Cardiac fibroblast (primary cell): Measurements from ENCODE around the gene IFITM10.

Experiments used
- DNase-seq, 2 donors: peaks; one replicate each; pipeline versions ENCODE4 v3.0.0 to v3.0.0-alpha.2; 2010; ENCODE audit warnings: low read depth in 2 of 2
- H3K4me3 ChIP-seq, 2 donors: replicated peaks in 1 of 2; 1 replicate in 1 of 2; 2 replicates in 1 of 2; pipeline ENCODE4 v1.5.1; 2011; ENCODE audit warnings: low read depth in 2 of 2, low read length in 2 of 2, mild to moderate bottlenecking in 2 of 2, moderate library complexity in 1 of 2
- CTCF ChIP-seq: IDR thresholded peaks from one replicate; pipeline ENCODE4 v1.5.1; 2011; ENCODE audit warnings: low read depth, mild to moderate bottlenecking, low read length, inconsistent platforms

IFITM10 gene

DNA sequence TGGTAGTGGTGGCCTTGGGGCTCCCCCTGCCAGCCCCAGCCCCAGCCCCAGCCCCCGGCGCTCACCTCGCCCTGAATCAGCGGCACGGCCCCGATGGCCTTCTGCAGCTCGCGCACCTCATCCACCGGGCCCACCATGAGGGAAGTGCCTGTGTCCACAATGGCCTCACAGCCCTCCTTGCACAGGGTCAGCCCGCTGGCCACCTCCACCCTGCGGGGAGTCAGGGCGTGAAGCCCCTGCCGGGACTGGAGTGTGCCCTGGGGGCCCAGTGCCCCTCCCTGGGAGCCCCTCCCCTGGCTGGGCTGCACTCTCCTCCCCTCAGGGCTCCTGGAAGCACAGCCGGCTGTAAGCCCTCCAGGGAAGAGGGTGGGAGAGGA, 3.5 kb upstream of the IFITM10 start:
- no peak overlapping the region for H3K4me3 ChIP-seq
- TF ChIP-seq CTCF = no peak
- no peak for DNase-seq

GRCh38 chr11:1753229-1753928, 3.0 kb upstream of the IFITM10 start:
- no peak for DNase-seq
- no peak overlapping the region for H3K4me3 ChIP-seq
- no peak for TF ChIP-seq CTCF

DNA sequence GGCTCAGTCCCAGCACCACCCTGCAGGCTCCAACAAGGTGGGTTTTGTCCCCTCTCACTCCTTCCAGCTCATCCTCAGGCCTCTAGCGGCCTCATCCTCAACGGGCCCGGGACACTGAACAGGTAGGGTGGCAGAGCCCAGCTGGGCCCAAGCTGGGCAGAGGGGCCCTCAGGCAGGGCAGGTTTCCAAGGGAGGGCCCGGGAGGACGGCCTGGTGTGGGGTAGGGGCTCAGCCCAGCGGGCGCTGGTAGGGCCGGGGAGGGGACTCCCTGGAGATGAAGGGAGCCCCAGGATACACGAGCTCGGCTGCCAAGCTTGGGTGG, 2.5 kb upstream of the IFITM10 start:
- no peak overlapping the region for H3K4me3 ChIP-seq
- no peak for DNase-seq
- TF ChIP-seq CTCF = no peak

DNA sequence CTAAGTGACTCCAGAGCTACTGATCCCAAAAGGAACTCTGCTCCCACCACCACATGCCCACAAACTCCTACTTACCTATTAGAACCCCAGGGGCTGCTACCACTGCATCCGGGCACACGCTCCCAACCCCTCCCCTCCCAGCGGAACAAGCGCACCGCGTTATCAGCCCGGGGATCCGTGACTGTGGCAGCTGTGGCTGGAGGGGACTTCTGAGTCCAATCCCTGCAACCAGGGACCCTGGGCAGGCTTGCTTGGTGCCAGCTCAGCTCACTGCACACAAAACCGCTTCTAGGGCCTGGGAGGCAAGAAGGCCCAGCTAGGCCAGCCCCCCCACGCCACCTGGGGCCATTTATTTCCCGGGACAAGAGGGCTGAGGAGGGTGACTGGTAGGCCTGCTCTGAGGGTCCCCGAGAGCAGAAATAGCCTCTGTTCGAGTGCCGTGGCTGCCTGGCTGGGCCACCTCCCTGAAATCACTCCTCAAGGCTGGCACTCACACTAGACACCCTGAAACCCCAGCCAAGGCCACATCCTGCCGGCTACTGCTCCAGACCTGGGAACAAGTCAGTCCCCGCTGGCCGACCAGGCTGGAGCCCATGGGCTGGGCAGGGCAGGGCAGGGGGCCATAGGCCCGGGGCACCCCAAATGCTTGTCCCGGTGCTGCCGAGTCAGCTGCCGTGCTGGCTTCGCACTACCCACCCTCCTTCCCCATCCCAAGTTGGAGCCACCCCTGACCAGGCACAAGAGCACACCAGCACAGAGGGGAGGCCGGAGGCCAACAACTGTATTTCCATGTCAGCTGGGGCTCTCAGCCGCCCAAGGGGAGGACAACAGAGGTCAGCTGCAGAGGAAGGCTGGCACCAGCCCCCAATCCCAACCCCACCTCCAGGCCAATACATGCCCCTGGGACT, 1.9 kb upstream of the IFITM10 start:
- DNase-seq = no peak
- H3K4me3 ChIP-seq = no peak overlapping the region
- TF ChIP-seq CTCF = no peak

DNA sequence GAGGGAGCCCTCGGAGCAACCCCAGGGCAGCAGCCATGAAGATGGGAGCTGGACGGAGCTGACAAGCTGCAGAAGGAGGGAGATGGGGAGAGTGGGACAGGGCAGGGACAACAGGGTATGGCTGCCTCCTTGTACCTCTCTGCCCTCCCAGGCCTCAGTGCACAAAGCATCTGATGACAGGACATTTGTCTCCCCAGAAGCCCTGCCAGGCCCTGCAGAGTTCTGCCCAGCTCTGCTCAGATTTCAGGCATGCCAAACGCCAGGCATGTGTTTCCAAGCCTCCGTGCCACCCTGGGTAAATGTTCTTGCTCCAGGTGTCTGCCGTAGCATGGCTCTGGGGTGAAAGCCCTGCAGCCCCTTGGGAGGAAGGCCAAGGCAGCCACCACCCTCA, 1.1 kb upstream of the IFITM10 start:
- no peak for DNase-seq
- TF ChIP-seq CTCF = no peak
- H3K4me3 ChIP-seq = no peak overlapping the region

- peak overlapping the region in 1 of 2 donors; percentile 5 for H3K4me3 ChIP-seq
- no peak for TF ChIP-seq CTCF
- DNase-seq = no peak
Observed at GRCh38 chr11:1750840-1751530, 590 bp upstream of the IFITM10 start.
